HG03139 (cell line): Measurements from ENCODE around the gene SMIM36.
"Not testable (repeated sequence)": the region's sequence is repeated elsewhere in the genome, so short reads cannot be mapped to it uniquely, and the experiment has no call there.

Experiments
- ATAC-seq: cut with Tn5 transposase; IDR thresholded peaks from one replicate; pipeline ENCODE4 v1.9.1; 2021; ENCODE audit not compliant: unreplicated experiment

SMIM36 gene

DNA sequence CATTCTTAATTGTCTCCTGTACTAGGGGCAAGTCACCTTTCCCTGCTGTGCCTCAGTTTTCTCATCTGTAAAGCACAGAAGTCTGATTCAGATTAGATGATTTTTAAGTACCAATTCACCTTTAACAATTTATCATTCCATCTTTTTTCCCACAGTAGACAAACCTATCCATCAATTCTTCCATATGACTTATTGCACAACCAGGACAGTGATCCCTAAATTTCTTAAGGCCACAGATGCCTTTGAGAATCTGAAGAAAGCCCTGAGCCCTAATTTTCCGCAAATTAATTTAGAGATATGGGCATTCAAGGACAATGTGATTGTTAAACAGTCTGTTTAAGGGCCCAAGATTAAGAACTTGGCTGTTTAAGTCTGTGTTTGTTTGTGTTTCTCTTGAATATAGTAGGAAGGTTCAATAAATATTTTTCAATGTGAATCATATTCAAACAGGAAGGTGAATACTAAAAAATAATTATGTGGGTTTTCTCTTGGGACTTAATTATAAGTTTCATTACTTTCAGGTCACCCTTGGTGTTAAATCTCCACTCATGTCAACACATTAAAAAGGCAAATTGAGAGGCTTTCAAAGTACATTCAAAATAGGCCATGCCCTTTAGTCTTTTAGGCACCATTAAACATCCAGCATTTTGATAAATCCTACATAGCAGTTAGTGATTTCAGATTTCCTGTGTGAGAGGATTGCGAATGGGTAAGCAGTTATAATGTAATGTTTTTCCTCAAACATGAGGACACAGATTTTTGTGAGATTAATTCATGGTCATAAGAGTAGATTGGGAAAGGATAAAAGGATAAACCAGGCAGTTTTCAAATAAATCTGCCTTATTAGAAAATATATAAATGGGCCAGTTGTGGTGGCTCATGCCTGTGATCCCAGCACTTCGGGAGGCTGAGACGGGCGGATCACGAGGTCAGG lies 54.7 kb downstream of the SMIM36 start:
- ATAC-seq: no peak

DNA sequence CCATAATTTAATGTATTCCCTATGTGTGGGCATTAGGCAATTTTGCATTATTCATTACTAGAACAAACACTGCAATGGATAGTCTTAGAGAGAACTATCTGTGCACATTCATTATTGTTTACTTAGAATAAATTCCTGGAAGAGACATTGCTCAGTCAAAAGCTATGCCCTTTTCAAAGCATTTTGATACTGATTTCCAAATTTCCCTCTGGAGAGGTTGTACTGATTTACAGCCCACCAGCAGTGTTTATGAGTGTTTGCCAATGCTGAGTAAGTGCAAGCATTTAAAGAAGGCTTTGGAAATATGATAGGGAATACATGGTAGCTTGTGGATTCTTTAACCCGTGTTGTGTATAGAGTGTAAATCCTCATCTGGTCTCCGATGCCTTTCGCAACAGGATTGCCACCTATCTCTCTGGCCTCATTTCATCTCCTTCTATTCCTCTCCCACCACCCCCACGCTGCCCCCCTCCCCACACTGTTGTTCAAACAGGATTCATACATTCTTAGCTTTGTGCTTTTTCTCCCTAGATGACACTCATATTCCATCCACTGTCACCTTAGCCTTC lies 56.3 kb downstream of the SMIM36 start:
- no peak for ATAC-seq

DNA sequence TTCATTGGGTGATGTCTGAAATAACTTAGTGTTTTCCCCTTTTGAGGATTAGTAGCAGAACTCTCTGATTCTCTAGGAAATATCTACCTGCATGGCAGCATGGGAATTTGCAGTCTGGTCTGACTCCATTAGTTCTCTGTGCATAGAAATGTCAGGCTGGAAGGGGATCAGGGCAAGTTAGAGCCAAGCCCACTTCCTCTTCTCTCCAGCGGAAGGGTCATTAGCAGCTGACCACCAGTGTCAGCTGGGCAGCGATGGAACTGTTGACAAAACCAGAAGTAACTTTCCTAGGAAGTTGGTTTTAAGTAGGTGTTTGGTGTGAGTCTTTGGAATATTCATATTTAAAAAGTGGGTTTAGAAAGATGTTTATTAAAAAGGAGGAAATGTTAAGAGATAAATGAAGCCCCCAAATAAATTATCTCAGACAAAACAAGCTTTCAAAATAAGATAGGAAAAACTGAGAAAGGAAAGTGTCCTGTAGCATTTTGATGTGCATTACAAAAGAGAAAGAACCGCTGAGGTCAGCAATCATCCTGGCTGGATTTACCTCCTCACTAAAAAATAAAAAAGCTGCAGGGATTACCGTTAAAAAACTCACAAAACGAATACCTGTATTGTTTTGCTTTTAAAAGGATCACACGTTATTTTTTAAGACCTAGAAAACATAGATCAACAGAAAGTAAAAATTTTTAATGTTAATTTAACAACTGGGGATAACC lies 57.3 kb downstream of the SMIM36 start:
- no peak for ATAC-seq

DNA sequence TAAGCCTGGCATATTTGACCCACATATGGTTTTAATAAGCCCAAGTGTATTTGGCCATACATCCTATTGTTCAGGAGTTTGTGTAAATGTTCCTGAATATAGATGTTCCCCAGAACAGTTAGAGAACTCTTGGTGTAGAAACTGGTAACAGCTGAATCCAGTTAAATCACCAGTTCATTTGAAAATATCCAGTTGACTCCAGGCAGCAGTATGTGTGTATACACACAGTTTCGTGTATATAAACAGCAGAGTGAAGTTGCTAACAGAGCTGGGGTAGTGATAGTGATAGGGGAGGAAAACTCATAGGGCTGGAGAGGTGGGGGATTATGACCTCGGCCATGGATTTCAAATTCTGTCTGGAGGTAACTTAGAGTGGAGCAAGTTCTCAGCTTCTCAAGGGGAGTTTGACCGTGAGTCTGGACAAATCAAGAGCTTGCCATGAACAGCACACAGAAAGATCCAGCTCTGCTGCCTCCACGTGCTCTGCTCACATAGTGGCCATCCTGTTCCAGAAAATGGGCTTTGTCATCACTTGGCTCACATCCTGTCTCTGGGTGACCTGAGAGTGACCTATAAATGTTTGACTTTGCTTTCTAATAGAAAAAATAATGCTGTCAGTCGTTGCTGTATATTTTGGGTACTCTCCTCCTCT lies 59.0 kb downstream of the SMIM36 start:
- peak; percentile 75 for ATAC-seq

DNA sequence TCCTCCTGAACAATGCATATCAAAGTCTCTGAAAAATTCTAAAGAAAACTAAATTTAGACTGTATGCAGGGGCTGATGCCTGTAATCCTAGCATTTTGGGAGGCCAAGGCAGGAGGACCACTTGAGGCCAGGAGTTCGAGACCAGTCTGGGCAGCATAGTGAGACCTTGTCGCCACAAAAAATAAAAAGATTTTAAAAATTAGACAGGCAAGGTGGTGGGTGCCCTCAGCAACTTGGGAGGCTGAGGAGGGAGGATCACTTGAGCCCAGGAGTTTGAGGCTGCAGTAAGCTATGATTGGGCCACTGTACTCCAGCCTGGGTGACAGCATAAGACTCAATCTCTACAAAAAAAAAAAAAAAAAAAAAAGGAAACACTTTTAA lies 59.5 kb downstream of the SMIM36 start:
- no peak for ATAC-seq

DNA sequence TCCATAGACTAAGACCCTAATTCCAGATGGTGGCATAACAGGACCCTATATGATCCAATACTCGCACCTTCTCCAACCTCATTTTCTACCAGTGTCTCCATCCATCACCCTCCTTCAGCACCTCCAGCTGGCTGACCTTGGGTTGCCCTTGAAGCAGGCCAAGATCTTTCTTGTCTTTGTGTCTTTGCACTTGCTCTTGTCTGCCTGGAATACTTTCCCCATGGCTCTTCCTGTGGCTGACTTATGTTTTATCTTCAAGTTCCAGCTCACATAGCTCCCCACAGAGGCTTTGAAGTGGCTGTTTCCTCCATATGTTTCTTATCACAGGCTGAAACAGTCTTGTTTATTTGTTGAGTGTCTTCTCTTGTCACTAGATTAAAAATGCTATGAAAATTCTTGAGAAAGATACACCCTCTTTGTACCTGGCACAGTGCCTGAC lies 60.0 kb downstream of the SMIM36 start:
- ATAC-seq: no peak

DNA sequence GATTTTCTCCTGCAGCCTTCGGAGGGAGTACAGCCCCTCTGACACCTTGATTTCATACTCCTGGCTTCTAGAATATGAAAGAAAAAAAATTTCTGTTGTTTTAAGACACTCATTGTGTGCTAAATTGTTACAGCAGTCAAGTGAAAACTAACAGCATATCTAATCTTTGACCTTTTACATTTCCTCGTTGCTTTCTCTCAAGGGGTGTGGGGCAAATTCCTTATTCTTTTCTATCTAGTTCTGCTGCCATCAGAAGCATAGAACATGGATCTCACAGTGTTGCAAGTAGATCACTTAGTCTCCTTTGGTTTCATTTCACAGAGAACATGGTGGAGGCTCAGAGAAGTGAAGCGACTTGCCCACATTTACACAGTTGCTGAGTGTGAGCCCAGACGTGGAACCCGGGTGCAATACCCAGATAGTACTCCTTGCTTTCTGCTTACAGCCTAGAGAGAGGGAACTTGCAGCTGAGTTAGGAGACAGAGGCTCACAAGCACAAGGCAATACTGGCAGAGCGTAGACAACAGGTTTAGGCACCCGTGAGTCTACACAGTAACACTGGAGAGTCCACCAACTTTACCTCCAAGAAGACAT lies 60.9 kb downstream of the SMIM36 start:
- no peak for ATAC-seq

DNA sequence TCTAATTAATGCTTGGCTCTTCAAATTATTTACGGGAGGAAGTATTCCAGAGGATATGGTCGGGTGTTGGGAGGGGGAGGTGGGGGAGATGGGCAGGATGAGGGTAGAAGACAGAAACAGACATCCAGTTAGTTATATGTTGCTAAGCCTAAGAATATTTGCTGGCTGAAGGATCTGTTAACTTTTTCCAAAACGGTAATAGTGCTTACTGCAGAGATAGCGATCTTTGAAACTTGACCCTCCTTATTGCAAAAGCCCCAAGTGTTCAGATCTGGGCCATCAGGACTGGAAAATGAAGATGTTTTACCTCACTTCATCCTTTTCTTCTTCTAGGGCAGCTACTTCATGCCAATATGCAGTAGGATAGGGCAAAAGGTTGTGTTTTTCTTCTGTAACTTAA lies 62.6 kb downstream of the SMIM36 start:
- ATAC-seq: no peak

DNA sequence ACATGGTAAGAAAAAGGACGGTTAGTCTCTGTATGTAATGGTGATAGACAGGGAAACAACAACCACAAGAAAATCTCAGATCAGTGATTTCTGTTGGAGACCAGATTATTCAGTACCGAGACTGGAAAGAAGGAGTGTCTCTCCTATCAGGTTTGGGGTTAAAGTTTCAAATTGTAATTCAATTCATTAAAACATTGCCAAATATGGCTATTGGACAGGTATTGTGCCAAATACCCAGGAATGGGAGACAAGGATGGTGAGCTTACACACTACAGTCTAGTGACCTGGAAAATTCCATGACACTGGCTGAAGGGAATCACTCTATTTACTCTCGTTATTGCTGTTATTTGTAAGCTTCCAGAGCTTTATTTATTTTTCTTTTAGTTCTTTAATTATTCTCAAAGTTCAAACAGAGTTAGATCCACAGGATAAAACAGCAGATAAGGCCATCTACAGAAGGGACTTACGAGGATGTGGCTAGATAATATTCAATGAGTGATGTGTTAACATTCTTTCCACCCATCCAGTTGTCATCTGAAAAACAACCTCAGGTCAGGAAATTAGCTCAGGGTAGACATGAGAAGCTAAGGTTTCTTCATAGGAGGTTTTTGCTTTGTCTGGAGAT lies 64.6 kb downstream of the SMIM36 start:
- no peak for ATAC-seq

DNA sequence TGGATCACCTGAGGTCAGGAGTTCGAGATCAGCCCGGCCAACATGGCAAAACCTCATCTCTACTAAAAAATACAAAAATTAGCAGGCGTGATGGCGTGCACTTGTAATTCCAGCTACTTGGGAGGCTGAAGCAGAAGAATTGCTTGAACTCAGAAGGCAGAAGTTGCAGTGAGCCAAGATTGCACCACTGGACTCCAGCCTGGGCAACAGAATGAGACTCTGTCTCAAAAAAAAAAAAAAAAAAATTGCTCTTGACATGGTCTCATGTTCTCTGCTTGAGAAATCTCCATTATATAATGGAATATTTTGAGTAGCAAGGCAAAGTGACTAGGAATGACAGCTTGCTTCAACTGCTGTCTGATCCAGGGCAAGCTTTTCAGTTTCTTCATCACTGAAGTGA lies 65.2 kb downstream of the SMIM36 start:
- ATAC-seq: not testable (repeated sequence)

DNA sequence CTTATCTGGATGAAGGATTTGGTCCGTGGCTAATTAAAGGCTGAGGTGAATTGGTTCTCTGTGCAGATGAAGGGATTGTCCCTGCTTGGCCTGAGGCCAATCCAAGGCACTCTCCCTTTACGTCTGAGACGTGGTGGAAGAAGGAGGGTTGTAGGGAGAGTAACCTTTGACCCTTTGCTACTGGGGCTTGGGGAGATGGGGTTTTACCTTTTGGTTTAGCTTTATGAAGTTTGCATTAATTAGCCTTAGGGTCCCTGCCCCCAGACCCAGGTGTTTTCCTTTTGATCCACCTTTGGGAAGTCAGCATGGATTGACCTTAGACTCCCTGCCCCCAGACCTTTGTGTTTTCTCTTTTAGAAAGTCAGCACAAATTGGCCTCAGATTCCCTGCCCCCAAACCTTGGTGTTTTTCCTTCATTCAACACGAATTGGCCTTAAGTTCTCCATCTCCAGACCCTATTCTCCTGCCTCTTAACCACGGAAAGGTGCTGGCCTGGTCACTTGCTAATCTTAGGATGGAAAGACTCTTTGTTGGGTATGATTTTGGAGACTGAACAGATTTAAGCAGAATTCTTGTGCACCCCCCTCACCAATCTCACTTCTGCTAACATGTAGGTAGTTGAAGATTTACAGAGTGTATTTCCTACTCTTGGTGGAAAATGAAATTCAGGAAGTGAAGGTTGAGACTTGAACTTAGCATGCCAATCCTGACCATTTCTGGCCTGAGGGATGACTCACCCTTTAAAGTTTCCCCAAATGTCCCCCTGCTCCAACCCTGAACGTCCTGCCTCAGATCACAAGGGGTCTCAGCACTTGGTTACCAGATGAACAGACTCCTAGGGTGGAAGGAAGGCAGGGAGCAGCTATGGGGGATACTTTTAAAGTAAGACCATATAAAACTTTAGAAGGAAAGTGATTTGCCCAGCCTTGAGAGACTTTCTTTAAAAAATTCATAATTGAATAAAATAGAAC lies 66.5 kb downstream of the SMIM36 start:
- peak; percentile 74 for ATAC-seq

DNA sequence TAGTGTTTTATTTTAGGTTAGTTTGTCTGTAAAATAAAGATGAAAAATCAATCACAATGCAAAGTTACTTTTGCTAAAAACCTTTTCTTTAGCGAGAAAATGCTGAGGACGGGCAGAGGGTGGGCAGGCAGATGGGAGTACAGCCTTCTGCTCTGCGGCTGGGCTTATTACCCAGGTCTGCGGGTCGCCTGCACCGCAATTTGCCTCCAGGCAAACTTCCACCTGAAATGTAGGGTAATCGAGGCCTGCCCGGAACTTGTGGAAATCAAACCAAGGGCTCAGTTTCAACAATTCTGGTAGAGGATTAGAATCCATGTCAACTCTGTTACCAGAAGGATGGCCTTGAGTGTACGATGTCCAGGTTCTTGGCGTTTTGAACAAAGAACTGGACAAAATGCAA lies 67.3 kb downstream of the SMIM36 start:
- ATAC-seq: no peak

DNA sequence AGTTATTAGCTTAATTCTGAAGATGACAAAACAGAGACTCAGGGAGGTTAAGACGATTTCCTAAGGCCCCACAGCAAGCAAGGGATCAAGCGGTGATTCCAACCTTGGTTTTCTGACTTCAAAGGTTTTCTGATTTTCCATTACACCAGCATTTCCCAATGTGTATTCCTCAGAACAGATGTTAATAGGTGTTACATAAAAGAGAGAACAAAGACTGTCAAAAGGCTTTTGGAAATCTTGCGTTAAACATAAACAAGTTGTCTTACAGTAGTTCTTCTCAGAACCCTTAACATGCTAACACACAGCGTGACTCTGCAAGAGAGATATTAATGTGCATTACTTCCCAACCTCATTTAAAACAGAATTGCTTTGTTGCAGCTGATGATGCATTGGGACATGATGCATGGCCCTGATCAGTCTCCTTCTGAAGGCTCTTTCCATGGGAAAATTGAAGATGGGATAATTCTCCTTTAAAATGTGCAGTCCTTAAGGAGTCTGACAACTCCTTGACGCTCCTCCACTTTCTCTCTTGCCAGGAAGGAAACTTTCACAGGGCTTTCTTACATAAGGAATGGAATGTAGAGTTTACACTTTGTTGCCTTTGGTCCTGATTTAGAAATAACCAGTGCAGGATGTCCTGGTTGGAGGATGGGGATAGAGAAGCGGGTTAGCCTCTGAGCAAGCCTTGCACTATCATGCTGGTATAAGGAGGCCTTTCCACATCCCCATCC lies 68.1 kb downstream of the SMIM36 start:
- ATAC-seq: no peak

DNA sequence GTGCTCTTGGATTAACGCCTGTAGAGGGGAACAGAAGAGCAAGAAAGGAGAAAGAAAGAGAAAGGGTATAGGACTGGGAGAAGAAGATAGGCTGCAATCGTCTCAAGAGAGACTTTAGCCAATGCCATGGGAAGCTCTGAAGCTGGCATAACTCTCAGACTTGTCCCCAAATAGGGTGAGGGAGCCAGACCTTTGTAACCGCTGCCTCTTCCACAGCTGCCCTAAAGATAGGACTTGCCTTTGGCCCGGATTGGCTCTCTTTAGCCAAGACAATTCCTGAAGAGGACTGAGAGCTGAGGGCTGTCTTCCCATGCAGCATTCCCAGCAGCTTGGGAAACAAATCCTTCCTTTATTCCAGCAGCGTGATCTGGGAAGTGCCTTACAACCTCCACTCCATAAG lies 68.8 kb downstream of the SMIM36 start:
- no peak for ATAC-seq

DNA sequence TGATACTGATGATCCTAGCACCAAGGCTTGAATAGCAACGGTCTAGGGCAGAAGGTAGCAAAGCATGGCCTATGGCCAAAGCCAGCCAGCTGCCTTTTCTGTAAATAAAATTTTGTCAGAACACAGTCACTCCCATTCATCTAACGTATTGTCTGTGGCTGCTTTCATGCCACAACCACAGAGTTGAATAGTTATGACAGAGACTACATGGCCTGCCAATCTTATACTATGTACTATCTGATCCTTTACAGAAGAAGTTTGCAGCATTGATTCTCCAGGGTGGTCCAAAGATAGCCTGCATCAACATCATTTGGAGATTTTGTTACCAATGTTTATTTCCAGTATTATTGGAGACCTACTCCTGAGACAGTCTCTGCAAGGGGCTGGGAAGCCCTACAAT lies 69.7 kb downstream of the SMIM36 start:
- ATAC-seq: no peak

DNA sequence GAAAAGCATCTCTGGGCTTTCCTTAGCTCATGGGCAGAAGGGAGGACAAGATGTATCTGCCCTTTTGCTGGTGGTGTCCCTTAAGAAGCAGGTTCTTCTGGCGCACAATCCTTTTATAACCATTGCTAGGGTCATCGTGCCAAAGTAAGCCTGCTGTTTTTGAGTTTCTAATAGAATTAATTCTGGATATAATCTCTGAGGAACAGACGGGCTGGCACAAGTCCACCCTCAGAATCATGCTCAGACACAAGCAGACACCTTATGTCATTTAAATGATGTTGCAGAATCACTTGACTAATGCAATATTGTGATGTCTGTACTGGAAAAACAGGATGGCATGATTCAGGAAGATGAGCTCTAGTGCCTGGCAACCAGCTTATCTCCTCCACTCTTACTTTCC lies 70.9 kb downstream of the SMIM36 start:
- ATAC-seq: no peak

DNA sequence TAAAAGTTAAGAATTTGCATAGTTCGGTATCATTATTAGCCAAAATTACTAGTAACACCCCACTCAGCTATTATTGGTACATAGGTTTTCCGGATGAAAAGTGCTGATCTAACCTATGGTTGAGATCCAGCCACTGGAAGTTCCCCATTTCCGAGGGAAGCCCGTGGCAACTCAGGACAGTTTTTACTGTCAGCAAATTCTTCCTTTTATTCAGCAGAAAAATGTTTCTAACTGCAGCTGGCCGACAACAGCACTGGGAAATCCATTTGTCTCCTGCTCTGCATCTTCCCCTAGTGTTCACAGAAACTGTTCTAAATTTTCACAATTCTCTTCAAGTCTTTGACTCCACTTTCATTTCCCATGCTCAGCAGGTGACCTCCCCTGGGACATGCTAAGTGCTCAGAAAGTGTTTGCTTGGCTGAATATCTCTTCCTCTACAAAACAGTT lies 74.1 kb downstream of the SMIM36 start:
- peak; percentile 71 for ATAC-seq
